ELR (cell line): ENCODE results near the gene YIF1A.
"Not testable (repeated sequence)": the region's sequence is repeated elsewhere in the genome, so short reads cannot be mapped to it uniquely, and the experiment has no call there.

Source experiments
- DNase-seq: peaks from one replicate; pipeline ENCODE4 v3.0.0-alpha.2; 2015; ENCODE audit warnings: low read depth

The YIF1A gene

DNA sequence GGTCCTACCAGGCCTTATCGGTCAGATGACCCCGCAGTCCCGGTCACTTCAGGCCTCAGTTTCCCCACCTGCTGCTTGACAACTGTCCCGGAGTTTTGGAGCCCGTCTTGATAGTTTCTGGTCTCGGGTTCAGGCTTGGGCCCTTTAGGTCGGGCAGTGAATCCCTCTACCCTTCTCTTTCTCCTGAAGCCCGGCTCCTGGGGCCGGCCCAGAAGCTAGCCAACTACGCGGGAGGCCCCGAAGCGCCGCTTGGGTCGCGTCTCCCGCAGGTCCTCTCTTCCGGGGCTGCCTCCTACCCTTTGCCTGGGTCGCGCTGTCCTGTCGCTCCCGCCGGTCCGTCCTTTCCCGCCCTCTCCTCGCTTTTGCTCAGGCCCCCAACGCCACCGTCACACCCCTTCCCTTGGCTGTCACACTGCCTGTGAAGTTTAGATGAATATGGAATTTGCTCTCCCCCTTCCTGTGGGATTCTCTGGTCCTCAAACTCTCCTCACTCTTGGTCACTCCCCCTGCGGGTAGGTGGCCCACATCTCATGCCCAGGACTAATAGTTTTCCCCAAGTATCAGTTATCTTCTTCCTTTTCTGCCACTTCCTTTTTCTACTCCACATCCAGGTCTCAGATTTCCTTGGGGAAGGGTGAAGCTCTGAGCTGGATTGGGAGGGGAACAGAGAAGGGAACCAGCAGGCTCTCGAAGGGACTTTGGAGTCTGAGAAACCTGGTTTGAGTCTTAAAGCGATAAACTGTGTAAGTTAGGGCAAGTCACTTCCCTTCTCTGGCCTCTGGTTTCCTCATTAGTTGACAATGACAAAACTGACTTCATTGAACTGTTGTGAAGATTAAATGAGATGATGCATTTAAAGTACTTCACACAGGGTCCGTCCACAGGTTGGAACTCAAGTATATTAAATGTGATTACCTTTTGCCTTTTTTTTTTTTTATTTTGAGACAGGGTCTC, 19.7 kb downstream of the YIF1A start:
- DNase-seq: peak; percentile 64

DNA sequence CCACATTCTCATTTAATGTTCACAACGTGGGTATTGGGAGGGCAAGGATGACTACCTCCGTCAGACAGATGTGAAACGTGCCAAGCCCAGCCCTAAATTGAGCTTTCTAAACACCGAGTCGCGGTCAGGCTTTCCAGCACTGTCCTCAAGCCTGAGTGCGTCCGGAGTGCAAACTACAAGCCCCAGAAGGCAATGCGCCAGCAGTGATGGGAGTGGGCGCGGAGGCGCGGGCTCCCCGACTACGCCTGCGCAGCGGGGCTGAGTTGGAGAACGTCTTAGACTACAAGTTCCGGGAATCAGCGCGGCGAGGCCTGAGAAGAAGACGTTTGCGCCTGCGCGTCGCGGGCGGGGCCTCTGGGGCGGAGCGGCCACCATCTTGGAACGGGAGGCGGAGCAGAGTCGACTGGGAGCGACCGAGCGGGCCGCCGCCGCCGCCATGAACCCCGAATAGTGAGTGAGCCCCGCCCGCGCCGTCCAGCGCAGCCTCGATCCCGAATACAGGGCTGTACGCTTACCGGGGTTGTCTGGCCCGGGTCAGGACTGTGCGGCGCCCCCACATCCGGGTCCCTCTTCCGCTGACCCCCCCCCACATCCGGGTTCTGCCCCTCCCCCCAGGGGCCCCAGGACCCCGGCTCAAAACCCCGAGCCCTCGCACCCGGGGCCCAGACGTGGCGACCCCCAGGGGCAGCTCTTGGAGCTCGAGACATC, 20.5 kb downstream of the YIF1A start, which contains the start of gene RAB1B:
RAB1B (plus strand) TSS at position 396 of the 708 bp plus-strand sequence; CDS start at position 437, 41 bp downstream.
- peak; percentile 100 for DNase-seq

DNA sequence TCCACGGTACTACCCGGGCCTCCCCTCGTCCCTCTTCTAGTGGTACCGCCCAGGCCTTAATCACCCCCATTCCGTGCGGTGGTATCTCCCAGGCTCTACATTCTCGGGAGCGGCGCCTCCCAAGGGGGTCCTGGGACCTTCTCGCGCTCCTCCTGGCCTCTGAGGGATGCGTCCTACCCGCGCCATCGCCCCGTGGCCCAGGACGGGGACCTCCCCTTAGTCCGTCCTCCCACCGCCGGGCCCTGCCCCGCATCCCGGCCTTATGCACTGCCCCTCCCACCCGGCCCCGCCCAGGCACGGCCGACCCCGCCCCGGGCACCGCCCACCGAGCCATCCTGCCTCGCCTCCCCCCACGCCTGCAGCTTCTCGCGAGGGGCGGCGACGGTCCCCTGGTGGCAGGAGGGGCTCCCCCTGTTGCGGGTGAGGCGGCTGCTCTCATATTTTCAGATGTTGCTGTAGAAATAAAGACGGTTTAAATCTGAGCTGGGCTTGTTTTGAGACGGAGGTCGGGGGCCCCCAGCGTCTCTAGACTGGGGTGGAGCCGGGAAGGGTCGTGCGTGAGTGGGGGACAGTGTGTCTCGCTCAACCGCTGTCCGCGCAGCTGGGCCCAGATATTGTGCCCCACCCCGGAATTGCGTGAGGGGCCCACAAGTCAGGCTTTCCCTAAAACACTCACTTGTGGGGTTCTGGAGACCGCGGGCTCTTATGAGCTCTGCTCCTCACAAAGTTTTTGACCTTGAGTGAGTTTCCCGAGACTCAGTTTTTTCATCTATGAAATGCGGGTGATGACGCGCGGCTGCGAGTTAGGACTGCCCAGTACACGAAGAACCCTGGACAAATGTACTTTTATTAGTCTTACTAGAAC, 21.3 kb downstream of the YIF1A start:
- peak; percentile 87 for DNase-seq

DNA sequence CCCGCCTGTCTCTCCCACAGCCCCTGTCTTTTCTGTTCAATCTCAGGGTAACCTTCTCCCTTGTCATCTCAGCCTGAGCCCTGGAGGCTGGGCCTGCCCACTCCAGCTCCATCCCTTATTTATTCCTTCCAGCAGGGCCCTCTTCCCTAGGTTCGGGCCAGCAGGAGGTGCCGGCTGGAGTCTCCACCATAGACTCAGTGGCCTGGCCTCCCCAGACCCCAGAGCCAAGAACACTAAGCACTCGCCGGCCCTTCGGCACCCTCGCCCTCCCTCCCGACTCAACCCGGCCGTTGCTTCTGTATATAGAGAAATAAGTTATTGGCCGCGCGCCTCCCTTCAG, 21.9 kb downstream of the YIF1A start:
- DNase-seq: no peak

DNA sequence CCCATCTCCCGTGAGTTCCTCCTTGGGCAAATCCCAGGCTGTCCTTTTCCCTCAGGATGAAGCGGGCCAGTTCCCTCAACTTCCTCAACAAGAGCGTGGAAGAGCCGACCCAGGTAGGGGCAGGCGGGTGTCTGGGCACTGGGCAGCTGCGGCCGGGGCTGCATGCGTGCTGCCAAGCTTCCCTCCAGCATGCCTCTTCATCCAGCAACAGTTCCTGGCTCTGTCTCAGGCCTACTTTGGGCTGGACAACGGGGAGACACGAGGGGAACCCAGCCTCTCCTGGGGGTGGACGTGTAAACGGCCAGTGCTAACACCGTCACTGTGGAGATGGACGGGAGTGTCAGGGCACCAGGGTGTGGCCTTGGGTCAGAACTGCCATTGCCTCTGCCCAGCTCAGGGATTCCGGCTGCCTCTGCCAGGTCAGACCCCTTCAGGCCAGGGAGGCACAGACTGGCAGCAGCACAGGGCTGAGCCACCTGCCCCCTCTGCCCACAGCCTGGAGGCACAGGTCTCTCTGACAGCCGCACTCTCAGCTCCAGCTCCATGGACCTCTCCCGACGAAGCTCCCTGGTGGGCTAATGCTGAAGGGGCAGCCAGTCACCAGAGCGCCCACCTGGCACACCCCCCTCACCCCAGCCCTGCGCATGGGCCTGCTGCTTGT, 22.4 kb downstream of the YIF1A start:
- DNase-seq: no peak

DNA sequence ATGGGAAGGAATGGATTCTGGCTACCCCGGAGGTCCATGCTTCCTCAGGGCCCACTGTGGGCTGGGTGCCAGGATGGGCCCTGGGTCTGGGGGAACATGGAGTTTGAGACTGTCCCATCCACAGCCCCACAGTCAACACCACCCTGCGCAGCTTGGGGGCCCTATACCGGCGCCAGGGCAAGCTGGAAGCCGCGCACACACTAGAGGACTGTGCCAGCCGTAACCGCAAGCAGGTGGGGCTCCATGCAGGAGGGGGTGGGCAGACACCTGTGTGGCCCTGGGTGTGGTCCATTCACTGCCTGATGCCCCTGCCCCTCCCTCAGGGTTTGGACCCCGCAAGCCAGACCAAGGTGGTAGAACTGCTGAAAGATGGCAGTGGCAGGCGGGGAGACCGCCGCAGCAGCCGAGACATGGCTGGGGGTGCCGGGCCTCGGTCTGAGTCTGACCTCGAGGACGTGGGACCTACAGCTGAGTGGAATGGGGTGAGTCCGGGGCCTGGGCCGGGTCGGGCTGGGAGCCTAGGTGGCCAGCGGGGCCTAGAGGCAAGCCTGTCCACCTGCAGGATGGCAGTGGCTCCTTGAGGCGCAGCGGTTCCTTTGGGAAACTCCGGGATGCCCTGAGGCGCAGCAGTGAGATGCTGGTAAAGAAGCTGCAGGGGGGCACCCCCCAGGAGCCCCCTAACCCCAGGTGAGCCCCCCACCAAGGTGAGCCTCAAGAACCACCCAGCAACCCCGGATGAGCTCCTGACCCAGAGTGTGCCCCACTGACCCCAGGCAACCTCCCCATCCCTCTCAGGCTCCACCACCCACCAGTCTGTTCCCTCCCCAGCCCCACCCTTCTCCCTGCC, 23.2 kb downstream of the YIF1A start:
- no peak for DNase-seq

DNA sequence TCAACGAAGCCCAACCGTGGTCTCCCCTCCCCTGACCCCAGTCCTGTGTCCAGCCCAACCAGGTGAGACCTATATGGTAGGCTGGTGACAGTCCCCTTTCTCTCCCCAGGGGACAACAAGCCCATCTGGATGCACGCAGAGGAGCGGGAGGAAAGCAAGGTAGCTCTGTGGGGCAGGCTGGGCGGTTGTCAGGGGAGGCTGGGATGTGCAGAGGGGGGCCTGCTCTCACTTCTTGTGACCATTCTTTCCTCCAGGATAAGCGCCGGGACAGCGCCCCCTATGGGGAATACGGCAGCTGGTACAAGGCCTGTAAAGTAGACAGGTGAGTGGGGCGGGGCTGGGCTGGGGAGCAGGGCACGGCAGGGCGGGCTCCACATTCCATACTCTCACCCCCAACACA, 24.0 kb downstream of the YIF1A start:
- peak; percentile 30 for DNase-seq

DNA sequence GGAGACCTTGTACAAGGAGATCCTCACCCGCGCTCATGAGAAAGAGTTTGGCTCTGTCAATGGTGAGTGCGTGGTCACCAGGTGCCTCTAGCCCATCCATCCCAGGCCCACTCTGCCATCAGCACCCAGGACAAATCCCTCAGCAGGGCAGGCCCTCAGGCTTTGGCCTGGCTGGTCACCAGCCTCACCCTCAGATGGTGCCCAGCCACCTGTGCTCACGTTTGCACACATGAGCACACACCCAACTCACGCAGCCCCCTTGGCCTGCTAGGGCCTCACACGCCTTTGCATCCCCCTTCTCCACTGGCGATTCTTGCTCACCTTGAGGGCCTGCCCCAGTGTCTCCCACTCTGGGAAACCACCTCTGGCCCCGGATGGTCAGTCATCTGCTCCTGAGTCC, 24.6 kb downstream of the YIF1A start:
- no peak for DNase-seq

DNA sequence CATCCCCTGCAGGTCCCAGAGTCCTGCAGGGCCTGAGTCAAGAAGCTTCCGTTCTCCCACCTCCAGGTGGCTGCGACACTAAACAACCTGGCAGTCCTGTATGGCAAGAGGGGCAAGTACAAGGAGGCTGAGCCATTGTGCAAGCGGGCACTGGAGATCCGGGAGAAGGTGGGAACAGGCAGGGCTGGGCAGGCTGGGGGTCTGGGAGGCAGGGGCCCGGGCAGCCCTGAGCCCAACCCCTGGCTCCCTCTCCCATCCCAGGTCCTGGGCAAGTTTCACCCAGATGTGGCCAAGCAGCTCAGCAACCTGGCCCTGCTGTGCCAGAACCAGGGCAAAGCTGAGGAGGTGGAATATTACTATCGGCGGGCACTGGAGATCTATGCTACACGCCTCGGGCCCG, 25.2 kb downstream of the YIF1A start:
- DNase-seq: no peak

DNA sequence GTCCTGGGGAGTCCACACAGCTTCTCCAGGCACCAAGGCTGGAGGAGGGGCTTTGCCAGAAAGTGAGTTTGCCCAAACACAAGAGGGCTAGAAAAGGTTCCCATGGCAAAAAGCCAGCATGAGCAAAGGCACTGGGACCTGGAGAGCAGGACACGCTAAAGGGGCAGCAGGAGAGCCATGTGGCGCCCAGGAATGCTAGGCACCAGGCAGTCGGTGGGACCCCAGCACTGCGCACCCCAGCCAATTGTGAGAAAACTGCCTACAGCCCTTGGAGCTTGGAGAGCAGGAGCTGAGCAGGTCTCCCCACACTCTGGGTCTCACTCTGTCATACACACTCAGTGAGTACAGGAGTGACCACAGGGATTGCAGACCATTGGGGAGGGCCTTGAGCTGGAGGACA, 25.7 kb downstream of the YIF1A start:
- DNase-seq: no peak

DNA sequence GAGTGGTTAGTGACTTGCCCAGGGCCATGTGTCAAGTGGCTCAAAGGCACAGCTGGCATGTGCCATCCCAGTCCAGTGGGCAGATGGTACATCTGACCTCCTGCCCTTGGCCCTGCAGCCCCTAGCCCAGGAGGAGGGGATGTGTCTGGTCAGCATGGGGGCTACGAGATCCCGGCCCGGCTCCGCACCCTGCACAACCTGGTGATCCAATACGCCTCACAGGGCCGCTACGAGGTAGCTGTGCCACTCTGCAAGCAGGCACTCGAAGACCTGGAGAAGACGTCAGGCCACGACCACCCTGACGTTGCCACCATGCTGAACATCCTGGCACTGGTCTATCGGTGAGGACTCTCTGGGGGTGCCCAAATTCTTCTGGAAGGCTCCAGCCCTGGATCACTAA, 26.2 kb downstream of the YIF1A start:
- no peak for DNase-seq

DNA sequence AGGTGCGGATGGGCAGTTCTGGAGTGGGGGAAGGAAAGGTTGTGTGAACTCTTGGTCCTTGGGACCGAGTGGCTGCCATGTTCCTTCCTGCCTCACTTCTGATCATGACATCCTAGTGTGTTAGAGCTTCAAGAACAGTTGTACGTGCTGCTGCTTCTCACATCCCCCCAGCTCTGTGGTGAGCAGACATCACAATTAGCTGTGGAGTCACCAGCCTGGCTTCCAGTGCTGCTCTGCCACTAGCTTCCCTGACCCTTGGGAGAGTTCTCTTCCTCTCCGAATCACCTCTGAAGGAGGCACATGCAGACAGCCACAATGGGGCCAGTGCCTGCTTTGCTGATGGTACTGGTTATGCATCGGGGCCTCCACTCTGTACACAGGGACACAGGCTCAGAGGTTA, 26.8 kb downstream of the YIF1A start:
- no peak for DNase-seq

DNA sequence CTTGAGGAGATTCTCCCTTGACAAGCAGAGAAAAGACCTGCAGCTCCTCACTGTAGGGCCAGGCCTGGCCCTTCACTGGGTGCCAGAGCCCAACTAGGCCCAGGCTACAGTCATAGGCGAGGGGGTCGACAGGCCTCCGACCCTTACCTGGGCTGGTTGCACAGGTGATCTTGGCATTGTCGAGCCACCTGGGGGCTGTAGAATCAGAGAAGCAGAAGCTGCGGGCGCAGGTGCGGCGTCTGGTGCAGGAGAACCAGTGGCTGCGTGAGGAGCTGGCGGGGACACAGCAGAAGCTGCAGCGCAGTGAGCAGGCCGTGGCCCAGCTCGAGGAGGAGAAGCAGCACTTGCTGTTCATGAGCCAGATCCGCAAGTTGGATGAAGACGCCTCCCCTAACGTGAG, 27.4 kb downstream of the YIF1A start:
- DNase-seq: no peak

DNA sequence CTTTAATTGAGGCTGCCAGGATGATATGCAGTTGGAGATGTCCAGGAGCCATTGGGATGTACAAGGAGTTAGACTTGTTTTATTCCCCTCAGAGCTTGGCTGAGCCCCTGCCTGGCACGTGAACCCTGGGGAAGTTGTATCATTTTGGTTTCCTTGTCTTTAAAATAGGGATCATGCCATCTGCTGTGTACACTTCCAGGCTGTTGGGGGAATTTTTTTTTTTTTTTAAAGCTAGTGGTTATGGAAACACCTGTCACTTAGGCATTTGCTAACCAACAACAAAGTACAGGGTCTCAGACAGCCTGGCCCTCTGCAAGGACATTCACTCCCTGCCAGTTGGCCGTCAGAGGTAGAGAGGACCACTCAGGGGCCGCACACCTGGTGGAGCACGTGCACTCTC, 29.0 kb downstream of the YIF1A start:
- no peak for DNase-seq

DNA sequence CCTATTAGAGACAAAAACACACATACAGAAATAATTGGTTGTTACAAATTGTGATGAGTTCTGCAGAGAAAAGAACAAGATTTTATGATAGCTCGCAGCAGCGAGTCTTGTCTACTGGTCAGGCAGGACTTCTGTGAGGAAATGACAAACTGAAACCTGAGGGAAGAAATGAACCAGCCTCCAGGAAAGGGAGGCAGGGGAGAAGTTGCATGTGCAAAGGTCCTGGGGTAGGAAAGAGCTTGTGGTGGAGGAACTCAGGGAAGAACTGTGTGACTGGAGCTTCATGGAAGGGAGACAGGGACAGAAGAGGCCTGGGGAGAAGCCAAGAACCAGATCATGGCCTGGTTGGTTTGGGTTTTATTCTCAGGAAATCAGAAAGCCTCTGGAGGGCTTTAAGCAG, 29.7 kb downstream of the YIF1A start:
- no peak for DNase-seq

DNA sequence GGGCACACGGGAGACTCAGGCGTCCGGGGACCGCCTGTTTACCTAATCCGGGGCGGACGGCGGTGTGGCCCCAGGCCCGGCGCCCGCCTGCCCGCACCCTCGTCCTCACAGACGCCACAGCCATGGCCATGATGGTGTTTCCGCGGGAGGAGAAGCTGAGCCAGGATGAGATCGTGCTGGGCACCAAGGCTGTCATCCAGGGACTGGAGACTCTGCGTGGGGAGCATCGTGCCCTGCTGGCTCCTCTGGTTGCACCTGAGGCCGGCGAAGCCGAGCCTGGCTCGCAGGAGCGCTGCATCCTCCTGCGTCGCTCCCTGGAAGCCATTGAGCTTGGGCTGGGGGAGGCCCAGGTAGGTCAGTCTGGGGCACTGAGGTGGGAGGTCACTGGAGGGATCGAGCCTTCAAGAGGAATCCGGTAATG, 30.5 kb downstream of the YIF1A start:
- DNase-seq: no peak

DNA sequence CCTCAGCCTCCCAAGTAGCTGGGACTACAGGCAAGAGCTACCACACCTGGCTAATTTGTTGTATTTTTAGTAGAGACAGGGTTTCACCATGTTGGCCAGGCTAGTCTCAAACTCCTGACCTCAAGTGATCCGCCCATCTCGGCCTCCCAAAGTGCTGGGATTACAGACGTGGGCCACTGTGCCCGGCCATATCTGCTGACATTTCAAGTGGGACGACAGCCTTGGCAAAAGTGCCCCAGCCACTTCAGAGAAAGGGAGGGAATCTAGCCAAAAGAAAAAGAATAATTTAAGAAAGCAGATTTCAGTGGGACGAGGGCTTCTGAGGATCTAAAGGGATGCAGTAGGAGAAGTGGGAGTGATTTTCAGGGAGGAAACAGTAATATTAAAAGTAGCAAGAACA, 35.9 kb downstream of the YIF1A start:
- DNase-seq: not testable (repeated sequence)

DNA sequence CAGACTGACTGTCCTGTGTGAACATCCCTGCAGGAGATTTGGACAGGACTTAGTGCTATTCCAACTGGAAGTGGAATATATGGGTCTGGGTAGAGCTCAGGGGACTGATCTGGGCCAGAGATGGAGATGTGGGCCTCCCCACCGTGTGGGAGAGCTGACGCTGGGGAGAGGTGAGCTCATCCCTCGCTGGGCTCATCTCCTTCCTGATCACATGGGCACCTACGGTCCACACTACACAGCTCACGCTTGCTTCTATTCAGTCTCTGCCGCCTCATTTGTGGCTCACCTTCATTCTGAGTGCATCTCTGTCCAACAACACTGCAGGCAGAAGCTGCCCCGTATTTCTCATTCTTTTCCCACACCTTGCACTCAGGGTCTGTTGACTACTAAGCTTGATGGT, 37.1 kb downstream of the YIF1A start:
- no peak for DNase-seq

DNA sequence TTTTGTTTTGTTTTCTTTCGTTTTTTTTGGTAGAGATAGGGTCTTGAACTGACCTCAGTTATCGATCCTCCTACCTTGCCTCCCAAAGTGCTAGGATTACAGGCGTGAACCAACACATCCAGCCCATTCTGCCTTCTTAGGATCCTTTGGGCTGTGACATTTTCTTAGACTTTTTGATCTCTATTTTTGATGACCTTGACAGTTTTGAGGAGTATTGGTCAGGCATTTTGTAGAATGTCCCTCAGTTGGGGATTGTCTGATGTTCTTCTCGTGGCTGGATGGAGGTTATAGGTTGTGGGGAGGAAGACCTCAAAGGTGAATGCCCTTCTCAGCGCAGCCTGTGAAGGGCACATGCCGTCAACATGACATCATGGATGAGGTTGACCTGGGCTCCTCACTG, 40.0 kb downstream of the YIF1A start:
- DNase-seq: no peak

DNA sequence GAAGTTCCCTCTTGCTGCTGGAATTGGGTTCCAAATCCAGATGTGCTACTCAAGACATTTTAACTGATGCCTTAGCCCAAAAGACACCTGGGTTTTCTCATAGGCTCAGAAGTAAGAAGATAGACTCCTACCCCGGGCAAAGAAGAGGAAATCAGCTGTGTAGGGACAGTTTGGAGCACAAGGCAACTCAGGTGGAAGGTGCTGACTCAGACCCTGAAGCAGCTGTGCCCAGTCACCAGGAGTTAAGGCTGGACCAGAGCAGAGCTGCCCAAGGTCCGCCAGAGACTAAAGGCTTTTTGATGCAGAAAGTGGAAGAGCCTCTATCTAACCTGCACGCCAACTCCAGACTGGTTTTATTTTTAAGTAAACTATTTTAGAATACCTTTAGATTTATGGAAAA, 41.1 kb downstream of the YIF1A start:
- DNase-seq: no peak

DNA sequence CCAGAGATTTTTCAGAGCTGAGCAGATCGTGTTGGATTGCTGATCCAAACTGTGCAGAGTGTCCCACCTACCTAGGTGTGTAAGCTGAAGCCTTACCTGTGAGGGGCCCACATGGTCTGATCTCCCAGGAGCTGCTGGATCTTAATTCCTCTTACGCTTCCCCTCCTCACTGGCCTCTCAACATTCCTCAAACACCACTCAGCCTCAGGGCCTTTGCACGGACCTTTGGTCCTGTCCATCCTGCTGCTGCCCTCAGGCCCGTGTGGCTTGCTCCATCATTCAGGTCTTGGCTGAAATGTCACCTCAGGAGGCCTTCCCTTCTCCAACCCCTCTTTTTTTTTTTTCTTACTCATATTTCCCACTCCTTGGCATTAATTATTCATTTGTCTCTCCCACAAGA, 41.6 kb downstream of the YIF1A start:
- DNase-seq: no peak
